Mesenchymal stem cell (in vitro differentiated cells and primary cell): ENCODE measurements around the gene SLC27A3.

ENCODE experiments used
- DNase-seq: peaks from one replicate; pipeline ENCODE4 v3.0.0-alpha.2; 2013
- H2AFZ ChIP-seq: one replicate; pipeline ENCODE4 v1.6.1; 2013; ENCODE audit warnings: low read depth, mild to moderate bottlenecking, control low read depth, inconsistent platforms, low read length, moderate library complexity
- H2AK5ac ChIP-seq: 2 replicates; pipeline ENCODE4 v1.6.1; 2013; ENCODE audit warnings: low read length, moderate library complexity, mild to moderate bottlenecking, inconsistent platforms; ENCODE audit not compliant: severe bottlenecking
- H2BK120ac ChIP-seq: one replicate; pipeline ENCODE4 v1.6.1; 2013; ENCODE audit warnings: low read depth, mild to moderate bottlenecking, inconsistent platforms, low read length, moderate library complexity
- H2BK12ac ChIP-seq, 2 experiments: one replicate each; pipeline ENCODE4 v1.6.1; 2013; ENCODE audit warnings: inconsistent platforms in 2 of 2, low read length in 2 of 2, mild to moderate bottlenecking in 2 of 2, moderate library complexity in 2 of 2, control low read depth in 1 of 2
- H2BK15ac ChIP-seq: one replicate; pipeline ENCODE4 v1.6.1; 2013; ENCODE audit warnings: mild to moderate bottlenecking, low read depth, inconsistent platforms; ENCODE audit not compliant: poor library complexity, severe bottlenecking
- H2BK5ac ChIP-seq: 2 replicates; pipeline ENCODE4 v1.6.1; 2013; ENCODE audit warnings: low read depth, mild to moderate bottlenecking, low read length, control low read depth, inconsistent platforms; ENCODE audit not compliant: poor library complexity, severe bottlenecking
- H3K14ac ChIP-seq, 2 experiments: one replicate each; pipeline ENCODE4 v1.6.1; 2013; ENCODE audit warnings: inconsistent platforms in 2 of 2, low read length in 2 of 2, control low read depth in 1 of 2, mild to moderate bottlenecking in 1 of 2, moderate library complexity in 1 of 2
- H3K18ac ChIP-seq, 2 experiments: one replicate each; pipeline ENCODE4 v1.6.1; 2013; ENCODE audit warnings: inconsistent platforms in 2 of 2, low read length in 2 of 2, control low read depth in 1 of 2, low read depth in 1 of 2, mild to moderate bottlenecking in 1 of 2
- H3K23ac ChIP-seq, 2 experiments: one replicate each; pipeline ENCODE4 v1.6.1; 2013; ENCODE audit warnings: inconsistent platforms in 2 of 2, low read length in 2 of 2, mild to moderate bottlenecking in 2 of 2, moderate library complexity in 2 of 2, control low read depth in 1 of 2
- H3K27ac ChIP-seq: 2 replicates; pipeline ENCODE4 v1.5.1; 2013; ENCODE audit warnings: mild to moderate bottlenecking, moderate library complexity, low read length, control low read depth, inconsistent platforms; ENCODE audit not compliant: poor library complexity, severe bottlenecking
- H3K27me3 ChIP-seq, 2 experiments: 2 replicates each; pipeline versions ENCODE4 v1.6.1 to v1.7.0; 2013; ENCODE audit warnings: low read length in 2 of 2, mild to moderate bottlenecking in 2 of 2, moderate library complexity in 2 of 2, control low read depth in 1 of 2, inconsistent platforms in 1 of 2; ENCODE audit not compliant: control insufficient read depth in 1 of 2, insufficient read depth in 1 of 2
- H3K36me3 ChIP-seq, 2 experiments: 2 replicates each; pipeline versions ENCODE4 v1.6.1 to v1.7.0; 2013; ENCODE audit warnings: low read length in 2 of 2, control low read depth in 1 of 2, inconsistent platforms in 1 of 2, low read depth in 1 of 2, mild to moderate bottlenecking in 1 of 2; ENCODE audit not compliant: insufficient read depth in 2 of 2, control insufficient read depth in 1 of 2
- H3K4ac ChIP-seq, 2 experiments: one replicate each; pipeline ENCODE4 v1.6.1; 2013; ENCODE audit warnings: inconsistent platforms in 2 of 2, low read length in 2 of 2, mild to moderate bottlenecking in 2 of 2, moderate library complexity in 2 of 2, control low read depth in 1 of 2, low read depth in 1 of 2
- H3K4me1 ChIP-seq: 2 replicates; pipeline ENCODE4 v1.6.1; 2013; ENCODE audit warnings: low read depth, low read length, control low read depth; ENCODE audit not compliant: control insufficient read depth, insufficient read depth
- H3K4me2 ChIP-seq: 2 replicates; pipeline ENCODE4 v1.6.1; 2013; ENCODE audit warnings: low read length, mild to moderate bottlenecking, inconsistent platforms; ENCODE audit not compliant: poor library complexity, severe bottlenecking
- H3K4me3 ChIP-seq, 2 experiments: 2 replicates each; pipeline versions ENCODE4 v1.5.1 to v1.7.0; 2013; ENCODE audit warnings: low read length in 2 of 2, mild to moderate bottlenecking in 2 of 2, control low read depth in 1 of 2, low read depth in 1 of 2; ENCODE audit not compliant: insufficient read depth in 1 of 2
- H3K79me1 ChIP-seq: replicated peaks from 2 replicates; pipeline ENCODE4 v1.6.1; 2013; ENCODE audit warnings: mild to moderate bottlenecking, control low read depth, low read length, inconsistent platforms; ENCODE audit not compliant: poor library complexity, severe bottlenecking
- H3K9ac ChIP-seq: 2 replicates; pipeline ENCODE4 v1.7.0; 2013; ENCODE audit warnings: mild to moderate bottlenecking, low read length, moderate library complexity
- H3K9me3 ChIP-seq: 2 replicates; pipeline ENCODE4 v1.7.0; 2013; ENCODE audit warnings: mild to moderate bottlenecking, low read length; ENCODE audit not compliant: control insufficient read depth
- H4K8ac ChIP-seq: one replicate; pipeline ENCODE4 v1.6.1; 2013; ENCODE audit warnings: inconsistent platforms, mild to moderate bottlenecking, low read length, moderate library complexity
- H4K91ac ChIP-seq: one replicate; pipeline ENCODE4 v1.6.1; 2013; ENCODE audit warnings: mild to moderate bottlenecking, low read length, inconsistent platforms
- WGBS: methylation state at CpG from one replicate; pipeline ENCODE4 v1.1.7; 2013; ENCODE audit warnings: mixed read lengths; 5-methylcytosine and 5-hydroxymethylcytosine counted together

The SLC27A3 gene

GRCh38 chr1:153741986-153742385, 33.2 kb upstream of the SLC27A3 start:
- Histone ChIP-seq H2BK12ac (no peak overlapping the region), H3K27me3 (no peaks in the 10 kb centered on the region)
- 98% methylated on average over 1 of the region's 2 CpGs for WGBS

DNA sequence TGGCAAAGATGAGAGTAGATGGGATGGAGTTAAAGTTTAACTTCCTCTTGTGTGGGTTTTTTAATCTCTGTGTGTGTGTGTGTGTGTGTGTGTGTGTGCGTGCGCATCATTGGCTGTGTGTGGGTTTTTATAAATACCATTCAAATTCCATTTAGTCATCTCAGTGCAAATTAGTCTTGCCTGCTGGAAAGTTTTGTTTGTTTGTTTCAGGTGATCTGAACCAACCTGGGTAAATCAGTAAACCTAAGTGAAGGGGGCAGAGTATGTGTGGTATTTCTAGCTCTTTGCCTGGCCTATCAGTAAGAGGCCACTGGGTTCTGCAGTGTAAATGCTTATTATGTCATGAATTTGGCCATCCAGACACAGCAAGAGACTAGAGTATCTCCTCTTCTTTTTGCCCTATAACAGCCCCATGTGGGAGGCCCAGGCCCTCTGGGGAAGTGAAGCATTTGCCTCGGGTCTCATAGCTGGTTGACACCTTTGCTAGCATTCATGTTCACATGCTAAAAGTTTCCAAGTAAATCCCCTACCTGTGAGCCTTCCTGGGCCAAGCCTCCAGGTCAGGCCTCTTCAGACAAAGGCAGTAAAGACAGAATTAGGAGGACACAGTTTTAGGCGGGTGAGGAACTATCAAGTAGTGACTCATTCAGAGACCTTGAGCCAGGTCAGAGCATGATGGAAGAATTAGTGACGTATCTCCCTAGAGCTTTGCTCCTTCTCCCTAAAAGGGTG, 32.6 kb upstream of the SLC27A3 start:
- WGBS: 90% methylated on average over 2 of the region's 5 CpGs

More at GRCh38 chr1:153741986-153742385, 33.2 kb upstream of the SLC27A3 start:
- no peak overlapping the region for H3K4me2 ChIP-seq
- H2BK120ac ChIP-seq: no peak overlapping the region
- peak overlapping the region in 1 of 2 experiments; percentile 4 for H3K4me3 ChIP-seq
- no peak overlapping the region for H4K91ac ChIP-seq
- H3K18ac ChIP-seq: no peak overlapping the region
- no peak overlapping the region for H2AK5ac ChIP-seq
- peaks cover 21 to 55% of the 10 kb centered on the region in 2 experiments for H3K36me3 ChIP-seq
- no peak for DNase-seq
- H4K8ac ChIP-seq: no peak overlapping the region
- no peak overlapping the region for H2BK5ac ChIP-seq
- H3K23ac ChIP-seq: no peak overlapping the region
- peak overlapping the region; percentile 95 for H3K27ac ChIP-seq
- no peak overlapping the region for H2BK15ac ChIP-seq
- H3K4ac ChIP-seq: no peak overlapping the region
- peaks cover 25% of the 10 kb centered on the region for H3K79me1 ChIP-seq
- H2AFZ ChIP-seq: no peak overlapping the region
- H3K14ac ChIP-seq: no peak overlapping the region
- no peaks in the 10 kb centered on the region for H3K9me3 ChIP-seq
- H3K4me1 ChIP-seq: peaks cover 13% of the 10 kb centered on the region
- peak overlapping the region; percentile 76 for H3K9ac ChIP-seq

DNA sequence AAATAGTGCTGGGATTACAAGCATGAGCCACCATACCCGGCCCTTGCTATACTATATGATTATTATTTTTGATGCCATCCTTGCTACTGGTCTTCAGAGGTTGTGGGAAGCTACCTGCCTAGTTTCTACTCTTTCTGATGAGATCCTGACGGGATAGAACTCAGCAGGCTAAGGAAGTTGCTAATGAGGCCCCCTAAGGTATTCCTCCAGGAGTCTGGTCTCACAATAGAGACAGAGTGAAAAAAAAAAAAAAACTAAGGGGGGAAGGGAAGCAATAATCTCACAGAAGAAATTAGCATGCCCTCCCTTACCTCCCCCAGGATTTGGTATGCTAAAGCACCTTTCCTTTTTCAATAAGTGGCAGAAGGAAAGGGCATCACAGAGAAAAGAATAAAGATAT, 29.8 kb upstream of the SLC27A3 start:
- Histone ChIP-seq H3K18ac (no peak overlapping the region), H2AK5ac (no peak overlapping the region), H2BK12ac (no peak overlapping the region), H3K9me3 (no peaks in the 10 kb centered on the region), H4K91ac (no peak overlapping the region), H2BK120ac (no peak overlapping the region), H3K4me3 (no peak overlapping the region), H2BK5ac (no peak overlapping the region), H3K23ac (no peak overlapping the region), H3K9ac (no peak overlapping the region), H3K27me3 (no peaks in the 10 kb centered on the region), H3K4ac (no peak overlapping the region), H2BK15ac (no peak overlapping the region), H3K4me2 (no peak overlapping the region), H3K36me3 (peaks cover 20 to 70% of the 10 kb centered on the region in 2 experiments), H3K4me1 (peaks cover 12% of the 10 kb centered on the region), H4K8ac (no peak overlapping the region), H3K14ac (no peak overlapping the region), H2AFZ (no peak overlapping the region), H3K27ac (no peak overlapping the region), H3K79me1 (peaks cover 22% of the 10 kb centered on the region)
- 100% methylated on average over 1 of the region's 2 CpGs for WGBS
- DNase-seq: no peak

More for the DNA sequence above, 32.6 kb upstream of the SLC27A3 start:
- Histone ChIP-seq H3K4me1 (peaks cover 12% of the 10 kb centered on the region), H3K4me2 (peak overlapping the region; percentile 8), H3K18ac (no peak overlapping the region), H2AFZ (no peak overlapping the region), H2AK5ac (peak overlapping the region; percentile 71), H4K8ac (no peak overlapping the region), H3K79me1 (peaks cover 22% of the 10 kb centered on the region), H3K4me3 (peak overlapping the region in 1 of 2 experiments; percentile 4), H3K36me3 (peaks cover 18 to 58% of the 10 kb centered on the region in 2 experiments), H2BK12ac (no peak overlapping the region), H3K4ac (no peak overlapping the region), H4K91ac (no peak overlapping the region), H2BK120ac (no peak overlapping the region), H3K14ac (no peak overlapping the region), H2BK5ac (peak overlapping the region; percentile 21), H3K9ac (peak overlapping the region; percentile 76), H3K23ac (no peak overlapping the region), H3K27me3 (no peaks in the 10 kb centered on the region), H3K27ac (peak overlapping the region; percentile 95), H3K9me3 (no peaks in the 10 kb centered on the region), H2BK15ac (no peak overlapping the region)
- peak; percentile 13 for DNase-seq

DNA sequence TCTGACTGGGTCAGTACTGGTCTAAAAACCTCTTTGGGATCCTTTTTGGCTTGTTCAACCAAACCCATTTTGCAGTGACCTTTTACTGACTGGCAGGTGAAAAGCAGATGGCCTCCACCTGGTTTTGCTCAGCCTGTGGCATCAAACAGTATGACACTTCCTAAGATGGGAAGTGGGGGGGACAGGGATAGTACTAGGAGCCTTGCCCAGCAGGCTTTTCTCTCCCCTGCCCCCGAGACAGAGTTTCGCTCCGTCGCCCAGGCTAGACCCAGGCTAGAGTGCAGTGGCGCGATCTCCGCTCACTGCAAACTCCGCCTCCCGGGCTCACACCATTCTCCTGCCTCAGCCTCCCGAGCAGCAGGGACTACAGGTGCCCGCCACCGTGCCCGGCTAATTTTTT, 29.0 kb upstream of the SLC27A3 start:
- Histone ChIP-seq H4K91ac (no peak overlapping the region), H2BK120ac (no peak overlapping the region), H3K79me1 (peaks cover 22% of the 10 kb centered on the region), H2BK12ac (no peak overlapping the region), H3K4me3 (no peak overlapping the region), H3K14ac (no peak overlapping the region), H2BK15ac (no peak overlapping the region), H4K8ac (no peak overlapping the region), H3K4me2 (no peak overlapping the region), H3K4me1 (peaks cover 11% of the 10 kb centered on the region), H3K9ac (no peak overlapping the region), H3K27ac (no peak overlapping the region), H3K27me3 (no peaks in the 10 kb centered on the region), H3K23ac (no peak overlapping the region), H3K36me3 (peaks cover 21 to 68% of the 10 kb centered on the region in 2 experiments), H3K4ac (no peak overlapping the region), H2AK5ac (no peak overlapping the region), H3K9me3 (no peaks in the 10 kb centered on the region), H2BK5ac (no peak overlapping the region), H3K18ac (no peak overlapping the region), H2AFZ (no peak overlapping the region)
- DNase-seq: no peak
- 91% methylated on average over 13 of the region's 13 CpGs for whole genome bisulfite sequencing
